HUES6 (cell line): Measurements from ENCODE around the gene MYH9.
A peak's percentile ranks its signal among the peaks of the same experiment; 100 is the strongest.
"Not testable (repeated sequence)": the region's sequence is repeated elsewhere in the genome, so short reads cannot be mapped to it uniquely, and the experiment has no call there.

ENCODE experiments used
- H3K27ac ChIP-seq: 2 replicates; pipeline ENCODE4 v1.7.0; 2013; ENCODE audit warnings: low read depth, mild to moderate bottlenecking, low read length, inconsistent platforms
- H3K27me3 ChIP-seq: 2 replicates; pipeline ENCODE4 v1.6.1; 2013; ENCODE audit warnings: low read length; ENCODE audit not compliant: control insufficient read depth, insufficient read depth
- H3K36me3 ChIP-seq: 2 replicates; pipeline ENCODE4 v1.6.1; 2013; ENCODE audit warnings: low read length; ENCODE audit not compliant: control insufficient read depth, insufficient read depth
- H3K4me1 ChIP-seq: 2 replicates; pipeline ENCODE4 v1.6.1; 2013; ENCODE audit warnings: low read length; ENCODE audit not compliant: control insufficient read depth, insufficient read depth
- H3K4me3 ChIP-seq: 2 replicates; pipeline ENCODE4 v1.5.1; 2013; ENCODE audit warnings: low read depth, low read length
- H3K9ac ChIP-seq: one replicate; pipeline ENCODE4 v1.6.1; 2013; ENCODE audit warnings: mild to moderate bottlenecking, low read length
- H3K9me3 ChIP-seq: 2 replicates; pipeline ENCODE4 v1.6.1; 2013; ENCODE audit warnings: low read depth, low read length; ENCODE audit not compliant: control insufficient read depth, insufficient read depth

The MYH9 gene

GRCh38 chr22:36409911-36410756 is 22.4 kb upstream of the MYH9 start:
- H3K9me3 ChIP-seq, result no peaks in the 10 kb centered on the region
- H3K36me3 ChIP-seq, result no peaks in the 10 kb centered on the region
- peak overlapping the region; percentile 89 for H3K9ac ChIP-seq
- peak overlapping the region; percentile 82 for H3K27ac ChIP-seq
- no peaks in the 10 kb centered on the region for H3K27me3 ChIP-seq
- peaks cover 20% of the 10 kb centered on the region; the same call in 1 of the 2 replicates for H3K4me1 ChIP-seq
- peak overlapping the region; percentile 62 for H3K4me3 ChIP-seq

GRCh38 chr22:36409554-36409910 is 21.8 kb upstream of the MYH9 start:
- not testable (repeated sequence) for H3K27me3 ChIP-seq, H3K9me3 ChIP-seq, H3K36me3 ChIP-seq
- H3K27ac ChIP-seq, result peak overlapping the region; percentile 78; the same call in 1 of the 2 replicates
- H3K4me1 ChIP-seq, result peaks cover 20% of the 10 kb centered on the region; the same call in 1 of the 2 replicates
- H3K9ac ChIP-seq, result peak overlapping the region; percentile 74
- H3K4me3 ChIP-seq, result peak overlapping the region; percentile 62

- H3K27me3 ChIP-seq, result no peaks in the 10 kb centered on the region
- H3K9ac ChIP-seq, result peak overlapping the region; percentile 74
- peaks cover 20% of the 10 kb centered on the region; the same call in 1 of the 2 replicates for H3K4me1 ChIP-seq
- H3K27ac ChIP-seq, result no peak overlapping the region
- H3K36me3 ChIP-seq, result no peaks in the 10 kb centered on the region
- peak overlapping the region; percentile 62 for H3K4me3 ChIP-seq
- no peaks in the 10 kb centered on the region for H3K9me3 ChIP-seq
These were observed 21.3 kb upstream of the MYH9 start for GRCh38 chr22:36409056-36409455.

GRCh38 chr22:36406721-36407120 is 19.0 kb upstream of the MYH9 start:
- H3K4me1 ChIP-seq, result peaks cover 12% of the 10 kb centered on the region; the same call in 1 of the 2 replicates
- H3K9me3 ChIP-seq, result no peaks in the 10 kb centered on the region
- no peaks in the 10 kb centered on the region for H3K36me3 ChIP-seq
- no peak overlapping the region for H3K4me3 ChIP-seq
- no peak overlapping the region for H3K27ac ChIP-seq
- no peaks in the 10 kb centered on the region for H3K27me3 ChIP-seq
- no peak overlapping the region for H3K9ac ChIP-seq

- no peak overlapping the region for H3K9ac ChIP-seq
- peaks cover 12% of the 10 kb centered on the region; the same call in 1 of the 2 replicates for H3K4me1 ChIP-seq
- no peaks in the 10 kb centered on the region for H3K9me3 ChIP-seq
- H3K27ac ChIP-seq, result no peak overlapping the region
- no peaks in the 10 kb centered on the region for H3K36me3 ChIP-seq
- no peak overlapping the region for H3K4me3 ChIP-seq
- H3K27me3 ChIP-seq, result no peaks in the 10 kb centered on the region
These were observed 18.1 kb upstream of the MYH9 start for GRCh38 chr22:36405671-36406538.

- Histone ChIP-seq H3K36me3 (no peaks in the 10 kb centered on the region), H3K9me3 (no peaks in the 10 kb centered on the region), H3K27ac (no peak overlapping the region), H3K27me3 (no peaks in the 10 kb centered on the region), H3K9ac (no peak overlapping the region), H3K4me1 (peaks cover 8% of the 10 kb centered on the region; the same call in 1 of the 2 replicates), H3K4me3 (no peak overlapping the region)
These were observed 17.5 kb upstream of the MYH9 start for GRCh38 chr22:36405221-36405661.

- Histone ChIP-seq H3K9ac (no peak overlapping the region), H3K27ac (no peak overlapping the region), H3K4me3 (no peak overlapping the region), H3K27me3 (no peaks in the 10 kb centered on the region), H3K36me3 (no peaks in the 10 kb centered on the region), H3K9me3 (no peaks in the 10 kb centered on the region), H3K4me1 (peaks cover 8% of the 10 kb centered on the region; the same call in 1 of the 2 replicates)
These were observed 16.7 kb upstream of the MYH9 start for GRCh38 chr22:36404446-36404845.

- H3K36me3 ChIP-seq, result no peaks in the 10 kb centered on the region
- no peak overlapping the region for H3K4me3 ChIP-seq
- H3K27ac ChIP-seq, result no peak overlapping the region
- H3K9me3 ChIP-seq, result no peaks in the 10 kb centered on the region
- H3K9ac ChIP-seq, result no peak overlapping the region
- H3K27me3 ChIP-seq, result no peaks in the 10 kb centered on the region
- peaks cover 17% of the 10 kb centered on the region for H3K4me1 ChIP-seq
These were observed 11.7 kb upstream of the MYH9 start for GRCh38 chr22:36399472-36399778.

GRCh38 chr22:36398601-36399471 is 11.1 kb upstream of the MYH9 start:
- Histone ChIP-seq H3K4me1 (peaks cover 17% of the 10 kb centered on the region), H3K4me3 (no peak overlapping the region), H3K9ac (no peak overlapping the region), H3K27me3 (no peaks in the 10 kb centered on the region), H3K9me3 (no peaks in the 10 kb centered on the region), H3K27ac (no peak overlapping the region), H3K36me3 (no peaks in the 10 kb centered on the region)

- peaks cover 17% of the 10 kb centered on the region for H3K4me1 ChIP-seq
- H3K9ac ChIP-seq, result no peak overlapping the region
- H3K36me3 ChIP-seq, result no peaks in the 10 kb centered on the region
- H3K9me3 ChIP-seq, result no peaks in the 10 kb centered on the region
- H3K27me3 ChIP-seq, result no peaks in the 10 kb centered on the region
- no peak overlapping the region for H3K4me3 ChIP-seq
- H3K27ac ChIP-seq, result no peak overlapping the region
These were observed 9.6 kb upstream of the MYH9 start for GRCh38 chr22:36397131-36398093.
